ENCODE data around the gene PWWP2B. TPM values are rescaled to one million over a fixed set of nuclear protein-coding genes. Genes with fewer than 3 reads are reported as not detected.

The PWWP2B gene
- total RNA-seq, 1 experiment from 2014 or later = 12.2 TPM

- TF ChIP-seq FOXP1 (CRISPR knock-in tag; IDR thresholded peaks at IDR 0.05; ENCODE audit: borderline replicate concordance) (peak; percentile 48; the same call in 1 of the 2 replicates), MLX (CRISPR knock-in tag; IDR thresholded peaks at IDR 0.05) (no peak), ELF4 (CRISPR knock-in tag; IDR thresholded peaks at IDR 0.05; ENCODE audit: low read depth) (no peak), ZNF317 (CRISPR knock-in tag; IDR thresholded peaks at IDR 0.05; ENCODE audit: borderline replicate concordance, low read depth) (no peak), RELA (CRISPR knock-in tag; IDR thresholded peaks at IDR 0.05; ENCODE audit: borderline replicate concordance) (0 out of 2 replicates have a peak, but pooled peaks have one; percentile 57), MYBL2 (CRISPR knock-in tag; IDR thresholded peaks at IDR 0.05) (0 out of 2 replicates have a peak, but pooled peaks have one; percentile 17), USF2 (CRISPR knock-in tag; IDR thresholded peaks at IDR 0.05) (no peak), ZNF532 (CRISPR knock-in tag; IDR thresholded peaks at IDR 0.05; ENCODE audit: borderline replicate concordance) (no peak), ZBTB43 (CRISPR knock-in tag; IDR thresholded peaks at IDR 0.05) (peak; percentile 31; the same call in 1 of the 2 replicates), FOXK1 (CRISPR knock-in tag; IDR thresholded peaks at IDR 0.05) (no peak), NR2C2 (CRISPR knock-in tag; IDR thresholded peaks at IDR 0.05) (no peak), ZNF138 (CRISPR knock-in tag; conservative IDR thresholded peaks at IDR 0.05) (no peak)
- Mint-ChIP-seq H3K4me3 (no peak overlapping the region), H3K4me1 (peaks cover 52% of the 10 kb centered on the region), H3K27me3 (ENCODE audit: low read depth) (no peaks in the 10 kb centered on the region), H3K9me3 (no peaks in the 10 kb centered on the region), H3K36me3 (peaks cover 6% of the 10 kb centered on the region; the same call in 1 of the 2 replicates), H3K27ac (0 out of 2 replicates have a peak overlapping the region, but pooled peaks have one; percentile 23)
- ChIA-PET CTCF (interaction anchor here (0.7 to 2.0 kb wide), 8 partner anchors 10 to 226 kb away, joined by 3 to 8 read pairs (median 4); no protein-coding TSS in a partner anchor), POLR2A (interaction anchor here (0.5 to 1.8 kb wide), 4 partner anchors 9 to 202 kb away, joined by 4 to 9 read pairs (median 6); no protein-coding TSS in a partner anchor)
- no peak for DNase-seq (ENCODE audit: low spot score)
- no peak for ATAC-seq
Measured at GRCh38 chr10:132408823-132409666, 12.0 kb downstream of the PWWP2B start.

GRCh38 chr10:132409667-132410028 is 12.6 kb downstream of the PWWP2B start:
- CTCF ChIA-PET = interaction anchor here (0.7 to 2.0 kb wide), 3 partner anchors 9 to 46 kb away, joined by 3 to 8 read pairs (median 4); no protein-coding TSS in a partner anchor
- no peak for DNase-seq (ENCODE audit: low spot score)
- H3K4me1 Mint-ChIP-seq = peaks cover 53% of the 10 kb centered on the region
- H3K9me3 Mint-ChIP-seq = no peaks in the 10 kb centered on the region
- no peak overlapping the region for H3K4me3 Mint-ChIP-seq
- peak; percentile 2; the same call in 1 of the 2 replicates for ATAC-seq
- peaks cover 6% of the 10 kb centered on the region; the same call in 1 of the 2 replicates for H3K36me3 Mint-ChIP-seq
- POLR2A ChIA-PET = interaction anchor here (0.6 to 1.4 kb wide), 3 partner anchors 11 to 35 kb away, joined by 3 to 5 read pairs (median 4); no protein-coding TSS in a partner anchor
- no peaks in the 10 kb centered on the region for H3K27me3 Mint-ChIP-seq (ENCODE audit: low read depth)
- peak overlapping the region; percentile 86 for H3K27ac Mint-ChIP-seq
- TF ChIP-seq GTF2I (CRISPR knock-in tag; conservative IDR thresholded peaks at IDR 0.05) (0 out of 2 replicates have a peak, but pooled peaks have one; percentile 22), PRDM15 (CRISPR knock-in tag; IDR thresholded peaks at IDR 0.05) (peak; percentile 97), TCF7 (CRISPR knock-in tag; IDR thresholded peaks at IDR 0.05; ENCODE audit: low read depth) (no peak)

Measured in WTC11 (cell line).